HEK293 (cell line): ENCODE data around the gene PGC.

Source experiments
- AEBP2 ChIP-seq: fragments of 450-650 bp; formaldehyde crosslinking; IDR thresholded peaks from 2 replicates; pipeline ENCODE4 v1.5.1; 2016; ENCODE audit warnings: missing biosample characterization, missing genetic modification characterization, borderline replicate concordance
- GLIS1 ChIP-seq: fragments of 450-650 bp; formaldehyde crosslinking; IDR thresholded peaks from 2 replicates; pipeline ENCODE4 v1.5.1; 2016; ENCODE audit warnings: missing biosample characterization, missing genetic modification characterization
- REST ChIP-seq: fragments of 450-650 bp; formaldehyde crosslinking; IDR thresholded peaks from 2 replicates; pipeline ENCODE4 v1.5.1; 2016; ENCODE audit warnings: missing biosample characterization, missing genetic modification characterization
- SCRT2 ChIP-seq: fragments of 450-650 bp; formaldehyde crosslinking; IDR thresholded peaks from 2 replicates; pipeline ENCODE4 v1.5.1; 2016; ENCODE audit warnings: missing biosample characterization, missing genetic modification characterization
- SP7 ChIP-seq: fragments of 450-650 bp; formaldehyde crosslinking; IDR thresholded peaks from 2 replicates; pipeline ENCODE4 v1.5.1; 2016; ENCODE audit warnings: missing biosample characterization, missing genetic modification characterization
- ZBTB1 ChIP-seq: fragments of 450-650 bp; formaldehyde crosslinking; IDR thresholded peaks from 2 replicates; pipeline ENCODE4 v1.5.1; 2016; ENCODE audit warnings: missing biosample characterization, missing genetic modification characterization
- ZBTB11 ChIP-seq: fragments of 450-650 bp; formaldehyde crosslinking; conservative IDR thresholded peaks from 2 replicates; pipeline ENCODE4 v1.5.1; 2016; ENCODE audit warnings: low read depth, missing biosample characterization, missing genetic modification characterization
- ZBTB21 ChIP-seq: fragments of 450-650 bp; formaldehyde crosslinking; IDR thresholded peaks from 2 replicates; pipeline ENCODE4 v1.5.1; 2017; ENCODE audit warnings: missing biosample characterization, missing genetic modification characterization
- ZBTB26 ChIP-seq: fragments of 450-650 bp; formaldehyde crosslinking; optimal IDR thresholded peaks from 2 replicates; pipeline ENCODE3; 2016; ENCODE audit warnings: missing biosample characterization, mild to moderate bottlenecking, missing genetic modification characterization
- ZIC2 ChIP-seq: fragments of 450-650 bp; formaldehyde crosslinking; IDR thresholded peaks from 2 replicates; pipeline ENCODE4 v1.5.1; 2016; ENCODE audit warnings: missing biosample characterization, missing genetic modification characterization
- ZNF138 ChIP-seq: fragments of 450-650 bp; formaldehyde crosslinking; IDR thresholded peaks from 2 replicates; pipeline ENCODE4 v1.5.1; 2016; ENCODE audit warnings: missing biosample characterization, missing genetic modification characterization, borderline replicate concordance
- ZNF140 ChIP-seq: fragments of 450-650 bp; formaldehyde crosslinking; IDR thresholded peaks from 2 replicates; pipeline ENCODE4 v1.5.1; 2016; ENCODE audit warnings: missing biosample characterization, missing genetic modification characterization
- ZNF202 ChIP-seq: fragments of 450-650 bp; formaldehyde crosslinking; IDR thresholded peaks from 2 replicates; pipeline ENCODE4 v1.5.1; 2016; ENCODE audit warnings: missing biosample characterization, missing genetic modification characterization, borderline replicate concordance
- ZNF211 ChIP-seq: fragments of 450-650 bp; formaldehyde crosslinking; IDR thresholded peaks from 2 replicates; pipeline ENCODE4 v1.5.1; 2016; ENCODE audit warnings: low read depth, missing biosample characterization, missing genetic modification characterization
- ZNF223 ChIP-seq: fragments of 450-650 bp; formaldehyde crosslinking; IDR thresholded peaks from 2 replicates; pipeline ENCODE4 v1.5.1; 2016; ENCODE audit warnings: missing biosample characterization, missing genetic modification characterization
- ZNF23 ChIP-seq: fragments of 450-650 bp; formaldehyde crosslinking; IDR thresholded peaks from 2 replicates; pipeline ENCODE4 v1.5.1; 2016; ENCODE audit warnings: missing biosample characterization, missing genetic modification characterization, borderline replicate concordance
- ZNF311 ChIP-seq: fragments of 450-650 bp; formaldehyde crosslinking; IDR thresholded peaks from 2 replicates; pipeline ENCODE4 v1.5.1; 2017; ENCODE audit warnings: missing biosample characterization, missing genetic modification characterization, borderline replicate concordance
- ZNF354C ChIP-seq: fragments of 450-650 bp; formaldehyde crosslinking; IDR thresholded peaks from 2 replicates; pipeline ENCODE4 v1.5.1; 2016; ENCODE audit warnings: missing biosample characterization, missing genetic modification characterization, low read depth, borderline replicate concordance
- ZNF366 ChIP-seq: fragments of 450-650 bp; formaldehyde crosslinking; conservative IDR thresholded peaks from 2 replicates; pipeline ENCODE4 v1.5.1; 2016; ENCODE audit warnings: missing biosample characterization, missing genetic modification characterization
- ZNF394 ChIP-seq: fragments of 450-650 bp; formaldehyde crosslinking; IDR thresholded peaks from 2 replicates; pipeline ENCODE4 v1.5.1; 2016; ENCODE audit warnings: missing biosample characterization, missing genetic modification characterization, mild to moderate bottlenecking, moderate library complexity, borderline replicate concordance
- ZNF416 ChIP-seq: fragments of 450-650 bp; formaldehyde crosslinking; IDR thresholded peaks from 2 replicates; pipeline ENCODE4 v1.5.1; 2016; ENCODE audit warnings: missing biosample characterization, missing genetic modification characterization
- ZNF530 ChIP-seq: fragments of 450-650 bp; formaldehyde crosslinking; IDR thresholded peaks from 2 replicates; pipeline ENCODE4 v1.5.1; 2016; ENCODE audit warnings: low read depth, missing biosample characterization, missing genetic modification characterization
- ZNF660 ChIP-seq: fragments of 450-650 bp; IDR thresholded peaks from 2 replicates; pipeline ENCODE4 v1.5.1; 2018; ENCODE audit warnings: missing biosample characterization, mild to moderate bottlenecking, missing genetic modification characterization
- ZNF664 ChIP-seq: fragments of 450-650 bp; formaldehyde crosslinking; IDR thresholded peaks from 2 replicates; pipeline ENCODE4 v1.5.1; 2016; ENCODE audit warnings: missing biosample characterization, missing genetic modification characterization
- ZNF701 ChIP-seq: fragments of 450-650 bp; formaldehyde crosslinking; IDR thresholded peaks from 2 replicates; pipeline ENCODE4 v1.5.1; 2016; ENCODE audit warnings: missing biosample characterization, missing genetic modification characterization
- ZNF707 ChIP-seq: fragments of 450-650 bp; formaldehyde crosslinking; IDR thresholded peaks from 2 replicates; pipeline ENCODE4 v1.5.1; 2016; ENCODE audit warnings: missing biosample characterization, missing genetic modification characterization
- ZNF776 ChIP-seq: fragments of 450-650 bp; formaldehyde crosslinking; IDR thresholded peaks from 2 replicates; pipeline ENCODE4 v1.5.0; 2017; ENCODE audit warnings: missing biosample characterization, missing genetic modification characterization, borderline replicate concordance
- ZNF791 ChIP-seq: fragments of 450-650 bp; formaldehyde crosslinking; IDR thresholded peaks from 2 replicates; pipeline ENCODE4 v1.5.1; 2016; ENCODE audit warnings: missing biosample characterization, missing genetic modification characterization
- ZNF837 ChIP-seq: fragments of 450-650 bp; formaldehyde crosslinking; IDR thresholded peaks from 2 replicates; pipeline ENCODE4 v1.5.1; 2016; ENCODE audit warnings: missing biosample characterization, missing genetic modification characterization

PGC gene

GRCh38 chr6:41767112-41767833, 20.1 kb upstream of the PGC start (continued):
- TF ChIP-seq ZBTB26 (no peak), ZNF311 (tag by site-specific recombination) (no peak), ZNF416 (no peak), ZNF140 (tag by site-specific recombination) (no peak), ZNF664 (tag by site-specific recombination) (peak; percentile 26; the same call in 1 of the 2 replicates), ZNF394 (tag by site-specific recombination) (peak; percentile 70; the same call in 1 of the 2 replicates), ZNF223 (tag by site-specific recombination) (no peak), ZBTB11 (peak; percentile 48; the same call in 1 of the 2 replicates), ZBTB21 (peak; percentile 81), ZNF660 (tag by site-specific recombination) (peak; percentile 98), ZNF776 (no peak), ZNF354C (no peak), ZNF707 (no peak), ZNF211 (tag by site-specific recombination) (no peak), ZNF202 (tag by site-specific recombination) (no peak), REST (tag by site-specific recombination) (no peak), SCRT2 (tag by site-specific recombination) (peak; percentile 83), ZNF366 (peak; percentile 88), GLIS1 (tag by site-specific recombination) (peak; percentile 99), ZNF530 (tag by site-specific recombination) (no peak), AEBP2 (no peak), ZNF138 (tag by site-specific recombination) (no peak), ZNF791 (no peak), ZNF701 (tag by site-specific recombination) (no peak), ZNF23 (no peak), SP7 (tag by site-specific recombination) (peak; percentile 100), ZIC2 (tag by site-specific recombination) (peak; percentile 99), ZBTB1 (no peak), ZNF837 (tag by site-specific recombination) (no peak)
